GM21367 (cell line): ENCODE results near the gene LGALS4.
"Not testable (repeated sequence)": the region's sequence is repeated elsewhere in the genome, so short reads cannot be mapped to it uniquely, and the experiment has no call there.

ENCODE experiments used
- ATAC-seq: cut with Tn5 transposase; IDR thresholded peaks from one replicate; pipeline ENCODE4 v1.9.1; 2021; ENCODE audit not compliant: unreplicated experiment

LGALS4 gene

GRCh38 chr19:38796154-38796553, 16.6 kb downstream of the LGALS4 start:
- ATAC-seq = no peak

GRCh38 chr19:38795549-38795948, 17.2 kb downstream of the LGALS4 start:
- ATAC-seq = no peak

- no peak for ATAC-seq
Observed at GRCh38 chr19:38793671-38794070, 19.1 kb downstream of the LGALS4 start.

GRCh38 chr19:38793177-38793576, 19.6 kb downstream of the LGALS4 start:
- ATAC-seq = no peak

GRCh38 chr19:38792250-38793111, 20.3 kb downstream of the LGALS4 start:
- no peak for ATAC-seq

- ATAC-seq = not testable (repeated sequence)
Observed at GRCh38 chr19:38791451-38792064, 21.2 kb downstream of the LGALS4 start.

- ATAC-seq = not testable (repeated sequence)
Observed at GRCh38 chr19:38790507-38791403, 22.0 kb downstream of the LGALS4 start.

GRCh38 chr19:38788478-38789243, 24.1 kb downstream of the LGALS4 start, which contains the start of gene LGALS7B:
Gene LGALS7B, plus strand, starts transcription at chr19:38789200. Its CDS starts 27 bp downstream, at chr19:38789227.
- ATAC-seq = no peak

- no peak for ATAC-seq
Observed at GRCh38 chr19:38786572-38787265, 26.0 kb downstream of the LGALS4 start.

GRCh38 chr19:38786061-38786460, 26.7 kb downstream of the LGALS4 start:
- not testable (repeated sequence) for ATAC-seq

GRCh38 chr19:38785187-38785699, 27.5 kb downstream of the LGALS4 start:
- ATAC-seq = no peak

- no peak for ATAC-seq
Observed at GRCh38 chr19:38784224-38784623, 28.5 kb downstream of the LGALS4 start.

GRCh38 chr19:38782212-38782611, 30.5 kb downstream of the LGALS4 start:
- ATAC-seq = not testable (repeated sequence)

- ATAC-seq = no peak
Observed at GRCh38 chr19:38781058-38781457, 31.7 kb downstream of the LGALS4 start.

- ATAC-seq = no peak
Observed at GRCh38 chr19:38780443-38780842, 32.3 kb downstream of the LGALS4 start.

GRCh38 chr19:38778733-38779132, 34.0 kb downstream of the LGALS4 start:
- no peak for ATAC-seq

GRCh38 chr19:38774181-38774950, 38.4 kb downstream of the LGALS4 start:
- ATAC-seq = no peak

GRCh38 chr19:38773469-38774177, 39.1 kb downstream of the LGALS4 start, which contains the start of gene LGALS7:
Gene LGALS7, minus strand, starts transcription at chr19:38773517. Its CDS starts 25 bp downstream, at chr19:38773492.
- no peak for ATAC-seq
